ENCODE measurements around the gene SPAG5. TPM values are rescaled to one million over a fixed set of nuclear protein-coding genes. Genes with fewer than 3 reads are reported as not detected.

SPAG5 gene
- total and polyA plus RNA-seq, 2 experiments from 2014 or later: 99.6 to 104 TPM

GRCh38 chr17:28547096-28547622 is 51.7 kb downstream of the SPAG5 start (continued):
- TF ChIP-seq, protein P1, sequence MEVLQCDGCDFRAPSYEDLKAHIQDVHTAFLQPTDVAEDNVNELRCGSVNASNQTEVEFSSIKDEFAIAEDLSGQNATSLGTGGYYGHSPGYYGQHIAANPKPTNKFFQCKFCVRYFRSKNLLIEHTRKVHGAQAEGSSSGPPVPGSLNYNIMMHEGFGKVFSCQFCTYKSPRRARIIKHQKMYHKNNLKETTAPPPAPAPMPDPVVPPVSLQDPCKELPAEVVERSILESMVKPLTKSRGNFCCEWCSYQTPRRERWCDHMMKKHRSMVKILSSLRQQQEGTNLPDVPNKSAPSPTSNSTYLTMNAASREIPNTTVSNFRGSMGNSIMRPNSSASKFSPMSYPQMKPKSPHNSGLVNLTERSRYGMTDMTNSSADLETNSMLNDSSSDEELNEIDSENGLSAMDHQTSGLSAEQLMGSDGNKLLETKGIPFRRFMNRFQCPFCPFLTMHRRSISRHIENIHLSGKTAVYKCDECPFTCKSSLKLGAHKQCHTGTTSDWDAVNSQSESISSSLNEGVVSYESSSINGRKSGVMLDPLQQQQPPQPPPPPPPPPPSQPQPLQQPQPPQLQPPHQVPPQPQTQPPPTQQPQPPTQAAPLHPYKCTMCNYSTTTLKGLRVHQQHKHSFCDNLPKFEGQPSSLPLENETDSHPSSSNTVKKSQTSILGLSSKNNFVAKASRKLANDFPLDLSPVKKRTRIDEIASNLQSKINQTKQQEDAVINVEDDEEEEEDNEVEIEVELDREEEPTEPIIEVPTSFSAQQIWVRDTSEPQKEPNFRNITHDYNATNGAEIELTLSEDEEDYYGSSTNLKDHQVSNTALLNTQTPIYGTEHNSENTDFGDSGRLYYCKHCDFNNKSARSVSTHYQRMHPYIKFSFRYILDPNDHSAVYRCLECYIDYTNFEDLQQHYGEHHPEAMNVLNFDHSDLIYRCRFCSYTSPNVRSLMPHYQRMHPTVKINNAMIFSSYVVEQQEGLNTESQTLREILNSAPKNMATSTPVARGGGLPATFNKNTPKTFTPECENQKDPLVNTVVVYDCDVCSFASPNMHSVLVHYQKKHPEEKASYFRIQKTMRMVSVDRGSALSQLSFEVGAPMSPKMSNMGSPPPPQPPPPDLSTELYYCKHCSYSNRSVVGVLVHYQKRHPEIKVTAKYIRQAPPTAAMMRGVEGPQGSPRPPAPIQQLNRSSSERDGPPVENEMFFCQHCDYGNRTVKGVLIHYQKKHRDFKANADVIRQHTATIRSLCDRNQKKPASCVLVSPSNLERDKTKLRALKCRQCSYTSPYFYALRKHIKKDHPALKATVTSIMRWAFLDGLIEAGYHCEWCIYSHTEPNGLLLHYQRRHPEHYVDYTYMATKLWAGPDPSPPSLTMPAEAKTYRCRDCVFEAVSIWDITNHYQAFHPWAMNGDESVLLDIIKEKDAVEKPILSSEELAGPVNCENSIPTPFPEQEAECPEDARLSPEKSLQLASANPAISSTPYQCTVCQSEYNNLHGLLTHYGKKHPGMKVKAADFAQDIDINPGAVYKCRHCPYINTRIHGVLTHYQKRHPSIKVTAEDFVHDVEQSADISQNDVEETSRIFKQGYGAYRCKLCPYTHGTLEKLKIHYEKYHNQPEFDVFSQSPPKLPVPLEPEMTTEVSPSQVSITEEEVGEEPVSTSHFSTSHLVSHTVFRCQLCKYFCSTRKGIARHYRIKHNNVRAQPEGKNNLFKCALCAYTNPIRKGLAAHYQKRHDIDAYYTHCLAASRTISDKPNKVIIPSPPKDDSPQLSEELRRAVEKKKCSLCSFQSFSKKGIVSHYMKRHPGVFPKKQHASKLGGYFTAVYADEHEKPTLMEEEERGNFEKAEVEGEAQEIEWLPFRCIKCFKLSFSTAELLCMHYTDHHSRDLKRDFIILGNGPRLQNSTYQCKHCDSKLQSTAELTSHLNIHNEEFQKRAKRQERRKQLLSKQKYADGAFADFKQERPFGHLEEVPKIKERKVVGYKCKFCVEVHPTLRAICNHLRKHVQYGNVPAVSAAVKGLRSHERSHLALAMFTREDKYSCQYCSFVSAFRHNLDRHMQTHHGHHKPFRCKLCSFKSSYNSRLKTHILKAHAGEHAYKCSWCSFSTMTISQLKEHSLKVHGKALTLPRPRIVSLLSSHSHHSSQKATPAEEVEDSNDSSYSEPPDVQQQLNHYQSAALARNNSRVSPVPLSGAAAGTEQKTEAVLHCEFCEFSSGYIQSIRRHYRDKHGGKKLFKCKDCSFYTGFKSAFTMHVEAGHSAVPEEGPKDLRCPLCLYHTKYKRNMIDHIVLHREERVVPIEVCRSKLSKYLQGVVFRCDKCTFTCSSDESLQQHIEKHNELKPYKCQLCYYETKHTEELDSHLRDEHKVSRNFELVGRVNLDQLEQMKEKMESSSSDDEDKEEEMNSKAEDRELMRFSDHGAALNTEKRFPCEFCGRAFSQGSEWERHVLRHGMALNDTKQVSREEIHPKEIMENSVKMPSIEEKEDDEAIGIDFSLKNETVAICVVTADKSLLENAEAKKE (CRISPR knock-in tag; IDR thresholded peaks at IDR 0.05): no peak
- TF ChIP-seq CREB1 (CRISPR knock-in tag; IDR thresholded peaks at IDR 0.05; ENCODE audit: low read depth) (no peak), POLR2AphosphoS5 (IDR thresholded peaks at IDR 0.05; ENCODE audit: low read depth) (no peak), STAT1 (IDR thresholded peaks at IDR 0.05; ENCODE audit: unreplicated experiment) (no peak), NANOG (IDR thresholded peaks at IDR 0.05; ENCODE audit: borderline replicate concordance) (no peak), ZNF331 (CRISPR knock-in tag; IDR thresholded peaks at IDR 0.05; ENCODE audit: low read depth) (no peak)

DNA sequence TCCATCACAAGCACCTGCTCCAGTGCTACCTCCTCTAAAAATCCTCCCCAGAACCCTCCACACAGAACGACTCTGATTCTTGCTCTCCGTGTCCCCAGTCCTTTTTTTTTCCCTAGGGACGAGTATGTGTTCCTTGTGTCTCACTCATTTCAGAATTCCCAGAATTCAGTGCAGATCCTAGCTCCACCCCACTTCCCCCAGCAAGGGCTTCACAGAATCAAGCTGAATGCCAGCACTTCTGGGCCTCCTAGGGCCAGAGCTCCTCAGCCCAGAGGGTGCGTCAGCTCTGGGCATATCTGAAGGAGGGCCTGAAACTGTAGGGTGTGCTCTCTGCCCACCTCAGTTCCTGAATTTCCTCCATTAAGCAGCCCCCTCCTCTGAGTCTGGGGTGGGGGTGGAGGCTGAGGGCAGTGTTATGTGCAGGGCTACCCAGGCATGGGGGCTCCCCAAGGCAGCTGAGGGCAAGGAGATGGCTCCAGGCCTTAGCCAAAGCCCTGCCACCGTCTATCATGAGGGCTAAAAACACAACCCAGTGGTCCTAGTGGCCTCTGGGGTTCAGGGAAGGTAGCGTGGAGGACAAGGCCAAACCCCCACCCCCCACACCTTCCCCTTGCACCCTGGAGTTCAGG is 52.9 kb downstream of the SPAG5 start:
- H3K9me3 Mint-ChIP-seq: no peaks in the 10 kb centered on the region
- Histone ChIP-seq H3K4me3 (no peak overlapping the region), H3F3A (replicated peaks; ENCODE audit: low read depth) (no peaks in the 10 kb centered on the region), H3K9me2 (ENCODE audit: insufficient read depth) (no peaks in the 10 kb centered on the region), H3K27ac (ENCODE audit: low read depth) (no peak overlapping the region), H3K79me2 (replicated peaks; ENCODE audit: insufficient read depth) (no peaks in the 10 kb centered on the region), H3K4me2 (no peak overlapping the region), H4K20me1 (replicated peaks; ENCODE audit: insufficient read depth) (no peaks in the 10 kb centered on the region), H3K36me3 (ENCODE audit: insufficient read depth) (no peaks in the 10 kb centered on the region), H2AFZ (no peak overlapping the region), H3K27me3 (ENCODE audit: insufficient read depth) (no peaks in the 10 kb centered on the region), H3K4me1 (ENCODE audit: insufficient read depth) (peaks cover 9% of the 10 kb centered on the region)
- ATAC-seq (no peak), DNase-seq (ENCODE audit: low spot score) (no peak)
- no peak overlapping the region; the same call in 2 of the 3 replicates for H3K4me3 Mint-ChIP-seq
- H3K27me3 Mint-ChIP-seq (ENCODE audit: insufficient read depth, low read depth, poor library complexity): peaks cover 10% of the 10 kb centered on the region
- peaks cover 25% of the 10 kb centered on the region for H3K4me1 Mint-ChIP-seq
- H3K27ac Mint-ChIP-seq: no peak overlapping the region
- H3K36me3 Mint-ChIP-seq (ENCODE audit: low read depth): no peaks in the 10 kb centered on the region; the same call in 2 of the 3 replicates
- TF ChIP-seq ZNF114 (CRISPR knock-in tag; IDR thresholded peaks at IDR 0.05) (no peak), EZH2phosphoT487 (IDR thresholded peaks at IDR 0.05; ENCODE audit: unreplicated experiment) (no peak)
- TF ChIP-seq, protein P2, sequence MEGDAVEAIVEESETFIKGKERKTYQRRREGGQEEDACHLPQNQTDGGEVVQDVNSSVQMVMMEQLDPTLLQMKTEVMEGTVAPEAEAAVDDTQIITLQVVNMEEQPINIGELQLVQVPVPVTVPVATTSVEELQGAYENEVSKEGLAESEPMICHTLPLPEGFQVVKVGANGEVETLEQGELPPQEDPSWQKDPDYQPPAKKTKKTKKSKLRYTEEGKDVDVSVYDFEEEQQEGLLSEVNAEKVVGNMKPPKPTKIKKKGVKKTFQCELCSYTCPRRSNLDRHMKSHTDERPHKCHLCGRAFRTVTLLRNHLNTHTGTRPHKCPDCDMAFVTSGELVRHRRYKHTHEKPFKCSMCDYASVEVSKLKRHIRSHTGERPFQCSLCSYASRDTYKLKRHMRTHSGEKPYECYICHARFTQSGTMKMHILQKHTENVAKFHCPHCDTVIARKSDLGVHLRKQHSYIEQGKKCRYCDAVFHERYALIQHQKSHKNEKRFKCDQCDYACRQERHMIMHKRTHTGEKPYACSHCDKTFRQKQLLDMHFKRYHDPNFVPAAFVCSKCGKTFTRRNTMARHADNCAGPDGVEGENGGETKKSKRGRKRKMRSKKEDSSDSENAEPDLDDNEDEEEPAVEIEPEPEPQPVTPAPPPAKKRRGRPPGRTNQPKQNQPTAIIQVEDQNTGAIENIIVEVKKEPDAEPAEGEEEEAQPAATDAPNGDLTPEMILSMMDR (conservative IDR thresholded peaks at IDR 0.05; ENCODE audit: low read depth in 2 of 2): no peak

Measured in GM23338 (cell line).